Panc1 (cell line): ENCODE results near the gene MRPL24. TPM values are rescaled to one million over a fixed set of nuclear protein-coding genes. Genes with fewer than 3 reads are reported as not detected.

Experiments
- ATAC-seq: fragments of 200-7000 bp; cut with Tn5 transposase; 2 replicates; pipeline ENCODE4 v1.9.1; 2020; ENCODE audit warnings: mild to moderate bottlenecking, moderate library complexity
- BruUV-seq: library from RNA; stranded (reverse); fragments of 400-500 nt; replicated peaks from 2 replicates; lab custom pipeline; 2021; lab: Mats Ljungman, UMichigan
- CTCF ChIA-PET: fragments of 300-600 bp; sonication (Branson Sonifier 250); formaldehyde crosslinking; loops from one replicate; lab custom pipeline; 2022; ENCODE audit warnings: antibody characterized with exemption; lab: Charles Lee
- POLR2A ChIA-PET: fragments of 300-600 bp; sonication (Branson Sonifier 250); formaldehyde crosslinking; loops from one replicate; lab custom pipeline; 2022; ENCODE audit warnings: antibody characterized with exemption; lab: Charles Lee
- DNase-seq: peaks from one replicate; pipeline ENCODE4 v3.0.0-alpha.2; 2010; ENCODE audit warnings: low read depth, low spot score
- H3K27ac ChIP-seq: 2 replicates; pipeline ENCODE4 v1.5.1; 2011; ENCODE audit warnings: mild to moderate bottlenecking, low read length, inconsistent platforms
- H3K27me3 ChIP-seq: fragments of 200-500 bp; sonication (Bioruptor generic); 2 replicates; pipeline ENCODE4 v1.6.0; 2014; ENCODE audit warnings: low read length, inconsistent platforms; ENCODE audit not compliant: control insufficient read depth, insufficient read depth
- H3K36me3 ChIP-seq: fragments of 200-500 bp; sonication (Bioruptor generic); 2 replicates; pipeline ENCODE4 v1.5.1; 2014; ENCODE audit warnings: inconsistent platforms, mild to moderate bottlenecking, low read length, moderate library complexity; ENCODE audit not compliant: control insufficient read depth, insufficient read depth
- H3K4me1 ChIP-seq: 2 replicates; pipeline ENCODE4 v1.5.1; 2011; ENCODE audit warnings: inconsistent platforms, mild to moderate bottlenecking, low read length, moderate library complexity; ENCODE audit not compliant: control insufficient read depth, insufficient read depth
- H3K4me3 ChIP-seq, 2 experiments: 2 replicates each; pipeline ENCODE4 v1.5.1; 2011 to 2012; ENCODE audit warnings: low read depth in 2 of 2, low read length in 2 of 2, mild to moderate bottlenecking in 2 of 2, inconsistent platforms in 1 of 2, moderate library complexity in 1 of 2
- H3K9me3 ChIP-seq: fragments of 200-500 bp; sonication (Bioruptor generic); 2 replicates; pipeline ENCODE4 v1.5.1; 2014; ENCODE audit warnings: low read depth, mild to moderate bottlenecking, inconsistent platforms, low read length, moderate library complexity; ENCODE audit not compliant: control insufficient read depth, insufficient read depth
- CTCF ChIP-seq: fragments of 450-650 bp; IDR thresholded peaks from 2 replicates; pipeline ENCODE4 v1.5.1; 2017; ENCODE audit warnings: mild to moderate bottlenecking
- POLR2AphosphoS5 ChIP-seq: IDR thresholded peaks from 2 replicates; pipeline ENCODE4 v1.6.1; 2012; ENCODE audit warnings: mild to moderate bottlenecking, low read depth, low read length, moderate library complexity
- REST ChIP-seq, 2 experiments: IDR thresholded peaks; 2 replicates each; pipeline ENCODE4 v1.6.1; 2011 to 2012; ENCODE audit warnings: low read depth in 2 of 2, control low read depth in 1 of 2, low read length in 1 of 2, mild to moderate bottlenecking in 1 of 2, moderate library complexity in 1 of 2; ENCODE audit not compliant: insufficient read depth in 1 of 2
- SIN3A ChIP-seq: IDR thresholded peaks from 2 replicates; pipeline ENCODE4 v1.6.1; 2012; ENCODE audit warnings: low read depth, mild to moderate bottlenecking, low read length, moderate library complexity, borderline replicate concordance; ENCODE audit not compliant: insufficient read depth
- TCF7L2 ChIP-seq: IDR thresholded peaks from 2 replicates; pipeline ENCODE4 v1.6.1; 2011; ENCODE audit warnings: mild to moderate bottlenecking, low read depth, low read length, inconsistent platforms
- in situ Hi-C: cut with HindIII; loops from 2 replicates; pipeline ENCODE4 v1.10.0; 2016; ENCODE audit warnings: low sequenced_read_pairs, low pct_unique_long_range_greater_than_20kb
- intact Hi-C: fragments of 100-400 bp; cut with micrococcal nuclease; formaldehyde crosslinking; loops from one replicate; pipeline ENCODE4 v1.10.0; 2022; ENCODE audit not compliant: unreplicated experiment
- total RNA-seq: library from RNA; stranded (reverse); gene quantifications from one replicate; pipeline ENCODE4 v1.2.1, GENCODE V29; 2021; ENCODE audit not compliant: unreplicated experiment

The MRPL24 gene
- total RNA-seq, 1 experiment from 2014 or later, result 80.4 TPM

GRCh38 chr1:156709757-156710489, 31.0 kb downstream of the MRPL24 start:
- H3K9me3 ChIP-seq, result no peaks in the 10 kb centered on the region
- POLR2A ChIA-PET, result interaction anchor here (0.7 kb wide), 1 partner anchor 28 kb away, joined by 3 read pairs; no protein-coding TSS in a partner anchor
- CTCF ChIA-PET, result interaction anchor here (1.0 to 2.5 kb wide), 2 partner anchors 16 to 20 kb away, joined by 4 to 9 read pairs; no protein-coding TSS in a partner anchor
- no peaks in the 10 kb centered on the region; the same call in 1 of the 2 replicates for H3K36me3 ChIP-seq
- no peak overlapping the region for H3K4me3 ChIP-seq
- H3K4me1 ChIP-seq, result peaks cover 65% of the 10 kb centered on the region
- peak; percentile 61 for TF ChIP-seq POLR2AphosphoS5
- no peak for TF ChIP-seq CTCF
- no peak; a peak in 1 of 4 replicates for TF ChIP-seq REST (IDR thresholded peaks at IDR 0.05; ENCODE audit: insufficient read depth in 1 of 2, low read depth in 2 of 2, low read length in 1 of 2)
- no peak for TF ChIP-seq SIN3A
- TF ChIP-seq TCF7L2, result peak; percentile 96
- DNase-seq, result no peak
- no TSS peak for BruUV-seq
- in situ Hi-C loops, result no loop called here
- peak; percentile 50 for ATAC-seq
- H3K27ac ChIP-seq, result peak overlapping the region; percentile 93
- H3K27me3 ChIP-seq, result no peaks in the 10 kb centered on the region
- intact Hi-C loops, result no loop called here

GRCh38 chr1:156709031-156709430, 31.9 kb downstream of the MRPL24 start:
- intact Hi-C loops, result no loop called here
- POLR2A ChIA-PET, result interaction anchor here (0.7 kb wide), 1 partner anchor 27 kb away, joined by 3 read pairs; no protein-coding TSS in a partner anchor
- no peak for DNase-seq

More at GRCh38 chr1:156709031-156709430, 31.9 kb downstream of the MRPL24 start:
- in situ Hi-C loops, result no loop called here
- peaks cover 66% of the 10 kb centered on the region for H3K4me1 ChIP-seq
- TF ChIP-seq REST (IDR thresholded peaks at IDR 0.05; ENCODE audit: insufficient read depth in 1 of 2, low read depth in 2 of 2, low read length in 1 of 2) (no peak), TCF7L2 (no peak), POLR2AphosphoS5 (no peak), SIN3A (no peak), CTCF (no peak)
- H3K27me3 ChIP-seq, result no peaks in the 10 kb centered on the region
- CTCF ChIA-PET, result interaction anchor here (0.9 kb wide), 1 partner anchor 20 kb away, joined by 7 read pairs; no protein-coding TSS in a partner anchor
- H3K4me3 ChIP-seq, result no peak overlapping the region
- no peak for ATAC-seq
- H3K36me3 ChIP-seq, result no peaks in the 10 kb centered on the region; the same call in 1 of the 2 replicates
- no TSS peak for BruUV-seq
- H3K9me3 ChIP-seq, result no peaks in the 10 kb centered on the region
- peak overlapping the region; percentile 93 for H3K27ac ChIP-seq
